ENCODE measurements around the gene CNPY1. TPM values are rescaled to one million over a fixed set of nuclear protein-coding genes. Genes with fewer than 3 reads are reported as not detected.

CNPY1 gene
- total RNA-seq, 3 donors from 2014 or later = 0.29 TPM; not detected in 2

GRCh38 chr7:155490697-155491628, 55.4 kb downstream of the CNPY1 start:
- intact Hi-C loops (cut with DNase I; ENCODE audit: low total_unique reads) = no loop called here
- TF ChIP-seq POLR2A (IDR thresholded peaks at IDR 0.05) (no peak), POLR2AphosphoS5 (IDR thresholded peaks at IDR 0.05) (no peak)
- TF ChIP-seq, protein P1, sequence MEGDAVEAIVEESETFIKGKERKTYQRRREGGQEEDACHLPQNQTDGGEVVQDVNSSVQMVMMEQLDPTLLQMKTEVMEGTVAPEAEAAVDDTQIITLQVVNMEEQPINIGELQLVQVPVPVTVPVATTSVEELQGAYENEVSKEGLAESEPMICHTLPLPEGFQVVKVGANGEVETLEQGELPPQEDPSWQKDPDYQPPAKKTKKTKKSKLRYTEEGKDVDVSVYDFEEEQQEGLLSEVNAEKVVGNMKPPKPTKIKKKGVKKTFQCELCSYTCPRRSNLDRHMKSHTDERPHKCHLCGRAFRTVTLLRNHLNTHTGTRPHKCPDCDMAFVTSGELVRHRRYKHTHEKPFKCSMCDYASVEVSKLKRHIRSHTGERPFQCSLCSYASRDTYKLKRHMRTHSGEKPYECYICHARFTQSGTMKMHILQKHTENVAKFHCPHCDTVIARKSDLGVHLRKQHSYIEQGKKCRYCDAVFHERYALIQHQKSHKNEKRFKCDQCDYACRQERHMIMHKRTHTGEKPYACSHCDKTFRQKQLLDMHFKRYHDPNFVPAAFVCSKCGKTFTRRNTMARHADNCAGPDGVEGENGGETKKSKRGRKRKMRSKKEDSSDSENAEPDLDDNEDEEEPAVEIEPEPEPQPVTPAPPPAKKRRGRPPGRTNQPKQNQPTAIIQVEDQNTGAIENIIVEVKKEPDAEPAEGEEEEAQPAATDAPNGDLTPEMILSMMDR (IDR thresholded peaks at IDR 0.05) = no peak
- peaks cover 0 to 6% of the 10 kb centered on the region in 2 donors for H3K4me1 ChIP-seq
- peak overlapping the region; percentile 33 to 69 (median 51) for H3K4me3 ChIP-seq
- H3K9me3 ChIP-seq = no peaks in the 10 kb centered on the region
- no peak for DNase-seq (ENCODE audit: low spot score in 2 of 2)
- peak overlapping the region in 1 of 2 donors; percentile 26 for H3K27ac ChIP-seq
- H3K36me3 ChIP-seq = no peaks in the 10 kb centered on the region
- H3K27me3 ChIP-seq = peaks cover 0 to 31% of the 10 kb centered on the region in 2 donors

DNA sequence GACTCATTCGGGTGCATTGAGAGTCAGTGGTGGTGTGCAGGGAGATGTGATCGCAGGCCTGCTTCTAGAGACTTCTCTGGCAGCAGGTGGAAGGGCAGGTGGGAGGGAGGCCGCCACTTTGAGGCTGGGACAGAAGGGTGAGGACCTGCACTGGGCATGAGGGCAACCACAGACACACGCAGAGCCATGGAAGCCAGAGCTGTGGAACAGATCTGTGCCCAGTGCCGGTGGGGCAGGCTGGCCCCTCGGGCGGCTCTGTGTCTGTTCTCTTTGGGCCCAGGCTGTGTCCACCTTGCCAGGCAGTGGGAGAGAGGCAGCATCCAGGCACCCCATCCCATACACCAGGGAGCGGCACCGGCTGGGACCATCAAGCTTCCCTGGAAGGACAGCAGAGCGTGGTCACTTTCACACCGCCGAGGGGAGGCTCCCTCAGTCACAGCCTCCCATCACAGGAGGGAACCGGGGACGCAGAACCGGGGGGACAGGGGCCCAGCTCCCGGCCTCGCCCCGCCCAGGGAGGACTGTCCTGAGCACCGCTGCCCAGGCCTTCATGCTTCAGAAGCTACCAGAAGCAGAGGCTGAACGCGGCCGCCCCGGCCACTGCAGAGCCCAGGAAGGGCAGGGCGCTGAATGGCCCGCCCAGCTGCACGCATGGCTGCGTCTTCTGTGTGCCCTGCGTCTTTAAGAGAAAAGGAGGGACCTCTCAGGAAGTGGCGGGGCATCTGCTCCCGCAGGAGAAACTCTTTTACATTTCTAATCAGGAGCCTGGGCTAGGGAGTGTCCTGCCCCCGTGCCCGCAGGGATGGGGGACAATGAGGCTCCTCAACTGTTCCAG, 56.3 kb downstream of the CNPY1 start:
- H3K27me3 ChIP-seq = peaks cover 0 to 31% of the 10 kb centered on the region in 2 donors
- no peaks in the 10 kb centered on the region for H3K36me3 ChIP-seq
- DNase-seq (ENCODE audit: low spot score in 2 of 2) = no peak
- H3K4me1 ChIP-seq = peaks cover 0 to 6% of the 10 kb centered on the region in 2 donors
- H3K9me3 ChIP-seq = no peaks in the 10 kb centered on the region
- peak overlapping the region in 1 of 2 donors; percentile 26 for H3K27ac ChIP-seq
- peak overlapping the region; percentile 33 to 69 (median 51) for H3K4me3 ChIP-seq
- intact Hi-C loops (cut with DNase I; ENCODE audit: low total_unique reads) = no loop called here
- TF ChIP-seq, protein P1 (IDR thresholded peaks at IDR 0.05) = no peak
- TF ChIP-seq POLR2AphosphoS5 (IDR thresholded peaks at IDR 0.05) = no peak

DNA sequence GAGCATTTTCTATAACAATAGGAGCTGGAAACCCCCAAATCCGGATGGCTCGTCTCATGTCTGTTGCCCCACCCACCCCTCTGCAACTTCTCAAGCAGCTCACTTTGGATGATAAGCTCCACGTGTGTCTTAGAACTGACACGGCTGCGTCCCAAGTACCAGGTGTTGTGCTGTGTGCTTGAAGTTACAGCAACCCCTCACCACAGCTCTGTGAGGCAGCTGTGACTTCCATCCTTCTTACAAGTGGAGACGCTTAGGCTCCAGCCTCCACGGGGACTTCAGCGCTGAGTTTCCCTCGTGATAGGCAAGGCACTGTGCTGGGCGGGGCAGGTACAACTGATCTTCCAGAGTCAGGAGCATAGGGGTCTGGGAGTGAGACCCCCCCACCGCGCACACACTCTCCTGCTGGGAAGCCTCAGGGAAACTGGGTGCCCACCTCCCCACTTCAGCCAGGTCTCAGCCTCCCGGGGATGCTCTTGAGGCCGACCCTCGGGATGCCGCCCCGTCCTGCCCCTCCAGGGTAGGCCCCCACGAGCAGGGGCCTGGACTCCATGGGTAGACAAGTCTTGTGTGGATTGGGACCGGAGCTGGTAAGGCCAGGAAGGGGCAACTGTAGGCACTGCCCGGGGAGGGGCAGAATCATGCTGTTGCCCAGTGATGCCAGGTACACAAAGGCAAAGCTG, 57.1 kb downstream of the CNPY1 start:
- Histone ChIP-seq H3K27me3 (peaks cover 0 to 36% of the 10 kb centered on the region in 2 donors), H3K4me3 (no peak overlapping the region), H3K9me3 (no peaks in the 10 kb centered on the region), H3K27ac (no peak overlapping the region), H3K36me3 (no peaks in the 10 kb centered on the region), H3K4me1 (peaks cover 0 to 6% of the 10 kb centered on the region in 2 donors)
- no peak for TF ChIP-seq POLR2AphosphoS5 (IDR thresholded peaks at IDR 0.05)
- TF ChIP-seq, protein P1 (IDR thresholded peaks at IDR 0.05) = no peak
- no peak for TF ChIP-seq POLR2A (IDR thresholded peaks at IDR 0.05)
- intact Hi-C loops (cut with DNase I; ENCODE audit: low total_unique reads) = no loop called here
- no peak for DNase-seq (ENCODE audit: low spot score in 2 of 2)

DNA sequence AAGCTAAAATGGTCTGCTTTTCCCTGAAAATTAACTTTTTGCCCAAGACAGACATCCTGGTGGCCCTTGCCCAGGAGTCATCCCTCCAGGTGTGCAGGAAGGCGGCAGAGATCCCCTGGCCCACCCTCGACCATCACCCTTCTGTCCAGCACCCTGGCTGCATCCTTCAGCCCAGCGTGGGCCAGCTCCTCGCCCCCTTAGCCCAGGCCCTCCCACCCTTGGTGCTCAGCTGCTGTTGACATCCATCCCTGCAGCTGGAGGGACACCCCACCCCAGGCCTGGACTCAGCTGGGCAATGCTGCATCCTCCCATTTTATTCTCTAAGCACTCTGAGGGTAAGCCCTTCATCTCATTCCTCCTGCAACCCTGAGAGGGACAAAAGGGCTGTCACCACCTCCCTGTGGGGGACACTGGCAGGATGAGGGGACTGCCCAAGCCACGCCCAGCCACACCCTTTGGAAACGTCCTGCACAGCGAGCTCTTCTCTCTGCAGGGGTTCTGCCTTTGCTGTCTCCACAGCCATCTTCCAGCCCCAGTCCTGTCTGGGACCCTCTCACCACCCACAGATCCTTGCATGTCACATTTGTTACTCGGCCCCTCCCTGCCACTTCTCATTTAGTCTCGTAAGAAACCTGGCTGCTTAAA, 57.8 kb downstream of the CNPY1 start:
- TF ChIP-seq, protein P1 (IDR thresholded peaks at IDR 0.05) = no peak
- TF ChIP-seq POLR2A (IDR thresholded peaks at IDR 0.05) = no peak
- Histone ChIP-seq H3K27ac (no peak overlapping the region), H3K4me1 (peaks cover 0 to 6% of the 10 kb centered on the region in 2 donors), H3K9me3 (no peaks in the 10 kb centered on the region), H3K36me3 (no peaks in the 10 kb centered on the region), H3K27me3 (peaks cover 0 to 41% of the 10 kb centered on the region in 2 donors), H3K4me3 (no peak overlapping the region)
- intact Hi-C loops (cut with DNase I; ENCODE audit: low total_unique reads) = no loop called here
- no peak for DNase-seq (ENCODE audit: low spot score in 2 of 2)

Data from breast epithelium (tissue), 4 donors.